ENCODE data around the gene CREG2.

DNA sequence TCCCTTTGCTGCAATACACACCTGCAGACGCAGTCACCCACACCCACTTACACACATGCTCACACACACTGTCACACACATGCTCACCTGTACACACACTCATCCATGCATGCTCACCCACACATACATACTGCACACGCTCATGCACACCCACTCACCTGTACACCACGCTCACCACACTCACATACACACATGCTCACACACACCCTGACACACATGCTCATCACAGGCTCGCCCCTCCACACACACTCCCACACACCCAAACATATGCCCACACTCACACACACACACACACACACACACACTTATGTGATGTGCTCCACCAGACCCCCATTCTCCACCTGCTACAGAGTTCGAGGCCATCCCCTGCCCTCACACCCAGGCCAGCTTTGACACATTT, 22.8 kb upstream of the CREG2 start:
- TF ChIP-seq, protein P1, sequence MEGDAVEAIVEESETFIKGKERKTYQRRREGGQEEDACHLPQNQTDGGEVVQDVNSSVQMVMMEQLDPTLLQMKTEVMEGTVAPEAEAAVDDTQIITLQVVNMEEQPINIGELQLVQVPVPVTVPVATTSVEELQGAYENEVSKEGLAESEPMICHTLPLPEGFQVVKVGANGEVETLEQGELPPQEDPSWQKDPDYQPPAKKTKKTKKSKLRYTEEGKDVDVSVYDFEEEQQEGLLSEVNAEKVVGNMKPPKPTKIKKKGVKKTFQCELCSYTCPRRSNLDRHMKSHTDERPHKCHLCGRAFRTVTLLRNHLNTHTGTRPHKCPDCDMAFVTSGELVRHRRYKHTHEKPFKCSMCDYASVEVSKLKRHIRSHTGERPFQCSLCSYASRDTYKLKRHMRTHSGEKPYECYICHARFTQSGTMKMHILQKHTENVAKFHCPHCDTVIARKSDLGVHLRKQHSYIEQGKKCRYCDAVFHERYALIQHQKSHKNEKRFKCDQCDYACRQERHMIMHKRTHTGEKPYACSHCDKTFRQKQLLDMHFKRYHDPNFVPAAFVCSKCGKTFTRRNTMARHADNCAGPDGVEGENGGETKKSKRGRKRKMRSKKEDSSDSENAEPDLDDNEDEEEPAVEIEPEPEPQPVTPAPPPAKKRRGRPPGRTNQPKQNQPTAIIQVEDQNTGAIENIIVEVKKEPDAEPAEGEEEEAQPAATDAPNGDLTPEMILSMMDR (IDR thresholded peaks at IDR 0.05), result no peak
- TF ChIP-seq TCF7L2 (IDR thresholded peaks at IDR 0.05; ENCODE audit: low read depth, low read length) (no peak), POLR2AphosphoS5 (IDR thresholded peaks at IDR 0.05; ENCODE audit: low read depth, low read length) (no peak), SIN3A (IDR thresholded peaks at IDR 0.05; ENCODE audit: borderline replicate concordance, insufficient read depth, low read depth, low read length) (no peak)
- TF ChIP-seq, protein P2, sequence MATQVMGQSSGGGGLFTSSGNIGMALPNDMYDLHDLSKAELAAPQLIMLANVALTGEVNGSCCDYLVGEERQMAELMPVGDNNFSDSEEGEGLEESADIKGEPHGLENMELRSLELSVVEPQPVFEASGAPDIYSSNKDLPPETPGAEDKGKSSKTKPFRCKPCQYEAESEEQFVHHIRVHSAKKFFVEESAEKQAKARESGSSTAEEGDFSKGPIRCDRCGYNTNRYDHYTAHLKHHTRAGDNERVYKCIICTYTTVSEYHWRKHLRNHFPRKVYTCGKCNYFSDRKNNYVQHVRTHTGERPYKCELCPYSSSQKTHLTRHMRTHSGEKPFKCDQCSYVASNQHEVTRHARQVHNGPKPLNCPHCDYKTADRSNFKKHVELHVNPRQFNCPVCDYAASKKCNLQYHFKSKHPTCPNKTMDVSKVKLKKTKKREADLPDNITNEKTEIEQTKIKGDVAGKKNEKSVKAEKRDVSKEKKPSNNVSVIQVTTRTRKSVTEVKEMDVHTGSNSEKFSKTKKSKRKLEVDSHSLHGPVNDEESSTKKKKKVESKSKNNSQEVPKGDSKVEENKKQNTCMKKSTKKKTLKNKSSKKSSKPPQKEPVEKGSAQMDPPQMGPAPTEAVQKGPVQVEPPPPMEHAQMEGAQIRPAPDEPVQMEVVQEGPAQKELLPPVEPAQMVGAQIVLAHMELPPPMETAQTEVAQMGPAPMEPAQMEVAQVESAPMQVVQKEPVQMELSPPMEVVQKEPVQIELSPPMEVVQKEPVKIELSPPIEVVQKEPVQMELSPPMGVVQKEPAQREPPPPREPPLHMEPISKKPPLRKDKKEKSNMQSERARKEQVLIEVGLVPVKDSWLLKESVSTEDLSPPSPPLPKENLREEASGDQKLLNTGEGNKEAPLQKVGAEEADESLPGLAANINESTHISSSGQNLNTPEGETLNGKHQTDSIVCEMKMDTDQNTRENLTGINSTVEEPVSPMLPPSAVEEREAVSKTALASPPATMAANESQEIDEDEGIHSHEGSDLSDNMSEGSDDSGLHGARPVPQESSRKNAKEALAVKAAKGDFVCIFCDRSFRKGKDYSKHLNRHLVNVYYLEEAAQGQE (IDR thresholded peaks at IDR 0.05; ENCODE audit: insufficient read depth in 1 of 2, low read depth in 2 of 2, low read length in 1 of 2), result no peak
